H1 (cell line): ENCODE results near the gene MPRIP. TPM values are rescaled to one million over a fixed set of nuclear protein-coding genes. Genes with fewer than 3 reads are reported as not detected.

Experiments
- CTCF ChIA-PET: fragments of 300-600 bp; sonication (Branson Sonifier 250); formaldehyde crosslinking; loops from one replicate; lab custom pipeline; 2021; ENCODE audit not compliant: partially characterized antibody; lab: Charles Lee
- POLR2A ChIA-PET: fragments of 300-600 bp; sonication (Branson Sonifier 250); formaldehyde crosslinking; loops from one replicate; lab custom pipeline; 2021; ENCODE audit warnings: inconsistent platforms; ENCODE audit not compliant: partially characterized antibody; lab: Charles Lee
- DNase-seq, 2 experiments: peaks; one replicate each; pipeline versions ENCODE4 v3.0.0 to v3.0.0-alpha.2; 2010 to 2022; ENCODE audit warnings: low spot score in 2 of 2, low read depth in 1 of 2, mixed read lengths in 1 of 2
- FAIRE-seq: peaks from 2 replicates; lab custom pipeline; 2011; peaks lifted over from hg19 to GRCh38; lab: Jason Lieb, UNC
- H2AFZ ChIP-seq: 2 replicates; pipeline ENCODE4 v1.8.1; 2012; ENCODE audit warnings: low read length, inconsistent platforms
- H2AK5ac ChIP-seq: 2 replicates; pipeline ENCODE4 v1.6.1; 2013; ENCODE audit warnings: low read depth, low read length
- H2BK120ac ChIP-seq: replicated peaks from 2 replicates; pipeline ENCODE3; 2013; ENCODE audit warnings: low read depth, low read length, inconsistent platforms
- H2BK12ac ChIP-seq: 2 replicates; pipeline ENCODE4 v1.6.1; 2013; ENCODE audit warnings: low read depth, low read length
- H2BK15ac ChIP-seq: 2 replicates; pipeline ENCODE4 v1.6.1; 2013; ENCODE audit warnings: low read length
- H2BK20ac ChIP-seq: 2 replicates; pipeline ENCODE4 v1.6.1; 2013; ENCODE audit warnings: low read length
- H2BK5ac ChIP-seq: 2 replicates; pipeline ENCODE4 v1.6.1; 2013; ENCODE audit warnings: low read depth, low read length
- H3K14ac ChIP-seq: 2 replicates; pipeline ENCODE4 v1.6.1; 2013; ENCODE audit warnings: inconsistent platforms; ENCODE audit not compliant: insufficient read length
- H3K18ac ChIP-seq: 2 replicates; pipeline ENCODE4 v1.6.1; 2013; ENCODE audit warnings: low read length; ENCODE audit errors: extremely low read depth
- H3K23ac ChIP-seq: 2 replicates; pipeline ENCODE4 v1.6.1; 2013; ENCODE audit warnings: inconsistent platforms; ENCODE audit not compliant: insufficient read length
- H3K23me2 ChIP-seq: 2 replicates; pipeline ENCODE4 v1.6.1; 2013; ENCODE audit warnings: low read depth, low read length
- H3K27ac ChIP-seq: 2 replicates; pipeline ENCODE4 v1.6.1; 2011; ENCODE audit warnings: low read depth, low read length, inconsistent platforms
- H3K27me3 ChIP-seq, 4 experiments: replicated peaks in 1 of 4; 1 replicate in 1 of 4; 2 replicates in 3 of 4; pipeline versions ENCODE4 v1.6.1 to v1.8.1; 2011 to 2013; ENCODE audit warnings: low read length in 3 of 4, mild to moderate bottlenecking in 3 of 4, inconsistent platforms in 2 of 4, mixed read lengths in 2 of 4, moderate library complexity in 1 of 4; ENCODE audit not compliant: control insufficient read depth in 3 of 4, insufficient read depth in 3 of 4; ENCODE audit errors: extremely low read depth in 1 of 4
- H3K36me3 ChIP-seq, 4 experiments: 2 replicates each; pipeline versions ENCODE4 v1.6.1 to v1.8.1; 2011 to 2013; ENCODE audit warnings: mild to moderate bottlenecking in 4 of 4, low read length in 3 of 4, moderate library complexity in 2 of 4, control low read depth in 1 of 4, inconsistent platforms in 1 of 4; ENCODE audit not compliant: insufficient read depth in 4 of 4, control insufficient read depth in 2 of 4
- H3K4ac ChIP-seq: replicated peaks from 2 replicates; pipeline ENCODE3; 2013; ENCODE audit warnings: low read length, low read depth, mixed read lengths, inconsistent platforms; ENCODE audit not compliant: insufficient read length
- H3K4me1 ChIP-seq, 4 experiments: replicated peaks in 1 of 4; 1 replicate in 1 of 4; 2 replicates in 3 of 4; pipeline versions ENCODE4 v1.6.1 to v1.8.1; 2011 to 2013; ENCODE audit warnings: low read length in 3 of 4, inconsistent platforms in 2 of 4, mixed read lengths in 1 of 4; ENCODE audit not compliant: insufficient read depth in 4 of 4, control insufficient read depth in 3 of 4
- H3K4me2 ChIP-seq, 2 experiments: 2 replicates each; pipeline versions ENCODE4 v1.6.1 to v1.8.1; 2011 to 2013; ENCODE audit warnings: low read depth in 2 of 2, low read length in 2 of 2, control low read depth in 1 of 2, inconsistent platforms in 1 of 2, mild to moderate bottlenecking in 1 of 2; ENCODE audit not compliant: insufficient read depth in 1 of 2
- H3K4me3 ChIP-seq, 4 experiments: fragments of 200-600, 300-600 bp in 1 of 4; sonication (generic), shearing (Covaris generic), sonication (Bioruptor Twin) in 1 of 4; 2 replicates each; pipeline versions ENCODE4 v1.5.1 to v1.8.1; 2011 to 2016; ENCODE audit warnings: low read length in 4 of 4, low read depth in 3 of 4, control low read depth in 2 of 4, inconsistent platforms in 2 of 4, mild to moderate bottlenecking in 2 of 4, mixed read lengths in 1 of 4, moderate library complexity in 1 of 4; ENCODE audit not compliant: insufficient read depth in 2 of 4; ENCODE audit errors: extremely low read depth in 1 of 4
- H3K56ac ChIP-seq: replicated peaks from 2 replicates; pipeline ENCODE3; 2013; ENCODE audit warnings: low read depth, mild to moderate bottlenecking, mixed read lengths, low read length, inconsistent platforms; ENCODE audit not compliant: insufficient read length
- H3K79me1 ChIP-seq: 2 replicates; pipeline ENCODE4 v1.6.1; 2013; ENCODE audit warnings: low read depth, low read length, control low read depth
- H3K79me2 ChIP-seq, 2 experiments: 2 replicates each; pipeline versions ENCODE4 v1.6.1 to v1.8.1; 2012 to 2013; ENCODE audit warnings: low read length in 2 of 2, mild to moderate bottlenecking in 2 of 2, inconsistent platforms in 1 of 2; ENCODE audit not compliant: insufficient read depth in 2 of 2, control insufficient read depth in 1 of 2
- H3K9ac ChIP-seq, 4 experiments: replicated peaks in 1 of 4; 1 replicate in 1 of 4; 2 replicates in 3 of 4; pipeline versions ENCODE4 v1.6.1 to v1.8.1; 2011 to 2013; ENCODE audit warnings: low read depth in 3 of 4, low read length in 3 of 4, control low read depth in 2 of 4, mild to moderate bottlenecking in 2 of 4, moderate library complexity in 2 of 4, inconsistent platforms in 1 of 4; ENCODE audit errors: extremely low read depth in 1 of 4
- H3K9me3 ChIP-seq, 2 experiments: 2 replicates each; pipeline versions ENCODE4 v1.6.1 to v1.8.1; 2012 to 2013; ENCODE audit warnings: mild to moderate bottlenecking in 2 of 2, moderate library complexity in 2 of 2, control low read depth in 1 of 2, inconsistent platforms in 1 of 2, low read depth in 1 of 2, low read length in 1 of 2, mixed read lengths in 1 of 2; ENCODE audit not compliant: insufficient read depth in 2 of 2
- H4K20me1 ChIP-seq, 2 experiments: replicated peaks in 1 of 2; 2 replicates each; pipeline versions ENCODE3 to v1.8.1; 2011 to 2013; ENCODE audit warnings: inconsistent platforms in 2 of 2, low read length in 2 of 2, mild to moderate bottlenecking in 1 of 2; ENCODE audit not compliant: insufficient read depth in 2 of 2, control insufficient read depth in 1 of 2
- H4K5ac ChIP-seq: 2 replicates; pipeline ENCODE4 v1.6.1; 2013; ENCODE audit warnings: low read length, low read depth, mixed read lengths, inconsistent platforms; ENCODE audit not compliant: insufficient read length
- H4K8ac ChIP-seq: 2 replicates; pipeline ENCODE4 v1.8.0; 2013; ENCODE audit warnings: mild to moderate bottlenecking, moderate library complexity, low read length, inconsistent platforms; ENCODE audit not compliant: insufficient read depth; ENCODE audit errors: extremely low read depth
- H4K91ac ChIP-seq: replicated peaks from 2 replicates; pipeline ENCODE3; 2013; ENCODE audit warnings: low read length, mixed read lengths, inconsistent platforms; ENCODE audit not compliant: insufficient read length
- BRCA1 ChIP-seq: IDR thresholded peaks from 2 replicates; pipeline ENCODE4 v1.6.1; 2012; ENCODE audit warnings: low read depth, low read length, improper control_type of control experiment
- CBX8 ChIP-seq: fragments of 300-800, 300-1000 bp; sonication (generic); IDR thresholded peaks from 2 replicates; pipeline ENCODE4 v1.7.1; 2016; ENCODE audit warnings: low read depth, low read length, borderline replicate concordance
- GTF2F1 ChIP-seq: IDR thresholded peaks from 2 replicates; pipeline ENCODE4 v1.6.1; 2012; ENCODE audit warnings: low read depth, low read length, improper control_type of control experiment, borderline replicate concordance
- HDAC2 ChIP-seq, 2 experiments: fragments of 300-600 bp in 1 of 2; sonication (generic) in 1 of 2; IDR thresholded peaks; 2 replicates each; pipeline ENCODE4 v1.6.1; 2011 to 2012; ENCODE audit warnings: low read depth in 2 of 2, low read length in 2 of 2, mild to moderate bottlenecking in 2 of 2, moderate library complexity in 2 of 2, borderline replicate concordance in 1 of 2, inconsistent platforms in 1 of 2
- KDM1A ChIP-seq: fragments of 200-600, 300-600 bp; sonication (generic); IDR thresholded peaks from 2 replicates; pipeline ENCODE4 v1.7.1; 2016; ENCODE audit warnings: mild to moderate bottlenecking, low read length, borderline replicate concordance
- NRF1 ChIP-seq: IDR thresholded peaks from 2 replicates; pipeline ENCODE4 v1.6.1; 2011; ENCODE audit warnings: mild to moderate bottlenecking, low read depth, low read length, improper control_type of control experiment
- PHF8 ChIP-seq: fragments of 200-600 bp; sonication (generic); conservative IDR thresholded peaks from 2 replicates; pipeline ENCODE4 v1.7.1; 2012; ENCODE audit warnings: low read depth, mild to moderate bottlenecking, inconsistent platforms, low read length, moderate library complexity
- POLR2AphosphoS5 ChIP-seq: IDR thresholded peaks from 2 replicates; pipeline ENCODE4 v1.6.1; 2011; ENCODE audit warnings: low read depth, low read length
- WGBS, 2 experiments: shearing (Covaris generic) in 1 of 2; methylation state at CpG; one replicate each; pipeline versions ENCODE4 v1.1.6 to v1.1.7; 2013 to 2015; ENCODE audit warnings: low lambda C conversion rate in 2 of 2, mixed read lengths in 2 of 2, inconsistent platforms in 1 of 2, low coverage in 1 of 2, missing lambda C conversion rate in 1 of 2; ENCODE audit not compliant: insufficient replicate concordance in 2 of 2, insufficient coverage in 1 of 2, insufficient read length in 1 of 2; ENCODE audit errors: extremely low coverage in 1 of 2, missing lambda C conversion rate in 1 of 2; 5-methylcytosine and 5-hydroxymethylcytosine counted together
- polyA plus RNA-seq, 7 experiments: library from polyadenylated mRNA; depleted of rRNA in 3 of 7; stranded (reverse) in 5 of 7; unstranded in 2 of 7; fragments of >200 nt in 5 of 7; fragments of 200-250 nt in 2 of 7; gene quantifications; 1 replicate in 5 of 7; 2 replicates in 1 of 7; 4 replicates in 1 of 7; pipeline versions ENCODE4 v1.2.1 to v1.2.3, GENCODE V29; 2011 to 2013; ENCODE audit warnings: missing spikeins in 2 of 7, mixed read lengths in 2 of 7
- total RNA-seq: library from RNA; stranded (reverse); fragmentation: NEBNext Ultra II Directional; extraction: Animal tissue kit (Norgen Biotek cat#: 25700); gene quantifications from 2 replicates; pipeline ENCODE4 v1.2.1, GENCODE V29; 2021
- TF ChIP-seq, protein P1 (sequence below): IDR thresholded peaks from 2 replicates; pipeline ENCODE4 v1.6.1; 2011; ENCODE audit warnings: low read length, improper control_type of control experiment

MPRIP gene
- total and polyA plus RNA-seq, 2 of the 8 experiments (the other 6 are each of a cell fraction or from before 2014, with no cell fraction given) = 48.6 to 146 TPM

DNA sequence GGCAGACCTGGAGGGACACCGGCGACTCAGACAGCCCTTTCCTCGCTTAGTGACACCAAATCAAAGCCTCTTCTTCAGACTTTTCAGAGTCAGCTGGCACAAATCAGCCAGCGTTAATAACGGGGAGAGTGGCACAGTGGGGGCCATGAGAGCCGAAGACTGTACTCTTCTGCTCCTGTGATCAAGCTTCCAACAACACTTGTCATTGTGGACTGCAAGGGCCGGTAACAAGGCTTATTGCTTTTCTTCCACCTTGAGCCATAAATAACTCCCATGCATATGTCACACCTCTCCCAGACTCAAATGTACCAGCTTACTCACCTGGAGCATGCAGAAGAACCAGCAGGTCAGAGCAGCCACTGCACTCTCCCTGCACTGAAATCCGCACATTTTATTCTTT is 181.9 kb downstream of the MPRIP start:
- no peak overlapping the region for H3K9ac ChIP-seq
- no peak overlapping the region for H2BK20ac ChIP-seq
- peaks cover 9% of the 10 kb centered on the region in 2 experiments for H4K20me1 ChIP-seq
- H3K14ac ChIP-seq = no peak overlapping the region
- no peak for TF ChIP-seq KDM1A
- no peak for TF ChIP-seq NRF1
- no peak for TF ChIP-seq GTF2F1
- TF ChIP-seq, protein P1, sequence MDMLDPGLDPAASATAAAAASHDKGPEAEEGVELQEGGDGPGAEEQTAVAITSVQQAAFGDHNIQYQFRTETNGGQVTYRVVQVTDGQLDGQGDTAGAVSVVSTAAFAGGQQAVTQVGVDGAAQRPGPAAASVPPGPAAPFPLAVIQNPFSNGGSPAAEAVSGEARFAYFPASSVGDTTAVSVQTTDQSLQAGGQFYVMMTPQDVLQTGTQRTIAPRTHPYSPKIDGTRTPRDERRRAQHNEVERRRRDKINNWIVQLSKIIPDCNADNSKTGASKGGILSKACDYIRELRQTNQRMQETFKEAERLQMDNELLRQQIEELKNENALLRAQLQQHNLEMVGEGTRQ = no peak
- no peak for TF ChIP-seq CBX8
- no peak for TF ChIP-seq BRCA1
- no peak for TF ChIP-seq HDAC2 (IDR thresholded peaks at IDR 0.05; ENCODE audit: borderline replicate concordance in 1 of 2, low read depth in 2 of 2, low read length in 2 of 2)
- no peak for TF ChIP-seq PHF8
- TF ChIP-seq POLR2AphosphoS5 = no peak
- no peak overlapping the region for H2BK15ac ChIP-seq
- FAIRE-seq = no peak
- H3K79me2 ChIP-seq = no peaks in the 10 kb centered on the region; a peak in 1 of 4 replicates
- H3K4ac ChIP-seq = no peak overlapping the region
- no peaks in the 10 kb centered on the region; the same call in 1 of the 2 replicates for H3K79me1 ChIP-seq
- peaks cover 16 to 89% (median 61%) of the 10 kb centered on the region in 4 experiments; a peak in 7 of 8 replicates for H3K36me3 ChIP-seq
- 96% methylated on average over 8 of the region's 8 CpGs; no CpG with 5 or more reads in 1 of the 2 experiments for WGBS, 2 experiments
- H4K91ac ChIP-seq = no peak overlapping the region
- H4K8ac ChIP-seq = no peak overlapping the region
- H3K23ac ChIP-seq = no peak overlapping the region
- POLR2A ChIA-PET = interaction anchor here (0.9 to 2.1 kb wide), 3 partner anchors 9 to 52 kb away, joined by 3 to 7 read pairs (median 5); no protein-coding TSS in a partner anchor
- no peaks in the 10 kb centered on the region for H3K23me2 ChIP-seq
- no peaks in the 10 kb centered on the region; a peak in 1 of 7 replicates for H3K27me3 ChIP-seq
- H2BK12ac ChIP-seq = no peak overlapping the region
- H3K18ac ChIP-seq = no peak overlapping the region
- H3K9me3 ChIP-seq = no peaks in the 10 kb centered on the region
- H2BK5ac ChIP-seq = no peak overlapping the region
- no peak overlapping the region for H3K4me3 ChIP-seq
- no peaks in the 10 kb centered on the region; a peak in 1 of 7 replicates for H3K4me1 ChIP-seq
- H2BK120ac ChIP-seq = no peak overlapping the region
- DNase-seq = no peak
- H3K27ac ChIP-seq = no peak overlapping the region
- CTCF ChIA-PET = interaction anchor here (0.9 to 2.0 kb wide), 2 partner anchors 11 to 82 kb away, joined by 5 read pairs; no protein-coding TSS in a partner anchor
- no peak overlapping the region for H4K5ac ChIP-seq
- no peak overlapping the region for H2AK5ac ChIP-seq
- H2AFZ ChIP-seq = no peak overlapping the region
- no peak overlapping the region for H3K56ac ChIP-seq
- H3K4me2 ChIP-seq = no peak overlapping the region
